ENCODE results near the gene ZNHIT6. TPM values are rescaled to one million over a fixed set of nuclear protein-coding genes. Genes with fewer than 3 reads are reported as not detected.

ZNHIT6 gene
- total RNA-seq, 1 donor from 2014 or later, result 8.7 TPM

DNA sequence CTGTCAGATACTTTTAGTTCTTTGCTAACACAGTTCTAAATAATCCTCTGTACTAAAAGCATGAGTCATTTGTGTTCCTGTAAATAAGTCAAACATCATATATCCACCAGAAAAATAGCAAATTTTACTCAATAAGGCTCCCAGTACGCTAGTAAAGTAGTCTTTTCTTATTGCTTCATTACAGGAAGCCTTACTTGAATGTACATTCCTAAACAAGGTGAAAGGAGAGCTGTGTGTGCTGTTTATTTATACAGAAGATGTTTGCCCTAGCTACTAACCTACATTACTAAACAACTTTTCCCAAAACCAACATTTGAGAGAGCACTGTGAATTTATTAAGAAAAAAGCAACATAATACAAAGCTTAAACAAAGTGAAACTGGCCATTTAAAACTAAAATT lies 52.0 kb downstream of the ZNHIT6 start:
- H3K9me3 ChIP-seq (replicated peaks), result no peaks in the 10 kb centered on the region

DNA sequence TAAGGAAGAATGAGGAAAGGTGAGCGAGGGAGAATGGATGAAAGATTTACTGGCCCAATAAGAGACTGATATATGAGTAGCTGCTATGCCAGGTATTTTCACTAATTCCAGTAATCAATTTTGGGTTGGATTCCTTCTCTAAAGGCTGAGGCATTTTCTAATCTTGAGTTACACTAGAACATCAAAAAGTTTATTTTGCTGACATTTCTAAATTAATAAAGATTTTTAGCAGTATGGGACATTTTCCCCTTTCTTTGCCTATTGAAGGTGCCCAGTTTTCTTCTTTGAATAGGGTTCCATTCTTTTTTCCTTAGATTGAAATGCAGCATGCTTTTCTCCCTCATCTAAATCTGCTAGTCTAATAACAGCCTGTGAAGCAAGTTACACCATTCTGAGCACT lies 52.9 kb downstream of the ZNHIT6 start:
- TF ChIP-seq, protein P1, sequence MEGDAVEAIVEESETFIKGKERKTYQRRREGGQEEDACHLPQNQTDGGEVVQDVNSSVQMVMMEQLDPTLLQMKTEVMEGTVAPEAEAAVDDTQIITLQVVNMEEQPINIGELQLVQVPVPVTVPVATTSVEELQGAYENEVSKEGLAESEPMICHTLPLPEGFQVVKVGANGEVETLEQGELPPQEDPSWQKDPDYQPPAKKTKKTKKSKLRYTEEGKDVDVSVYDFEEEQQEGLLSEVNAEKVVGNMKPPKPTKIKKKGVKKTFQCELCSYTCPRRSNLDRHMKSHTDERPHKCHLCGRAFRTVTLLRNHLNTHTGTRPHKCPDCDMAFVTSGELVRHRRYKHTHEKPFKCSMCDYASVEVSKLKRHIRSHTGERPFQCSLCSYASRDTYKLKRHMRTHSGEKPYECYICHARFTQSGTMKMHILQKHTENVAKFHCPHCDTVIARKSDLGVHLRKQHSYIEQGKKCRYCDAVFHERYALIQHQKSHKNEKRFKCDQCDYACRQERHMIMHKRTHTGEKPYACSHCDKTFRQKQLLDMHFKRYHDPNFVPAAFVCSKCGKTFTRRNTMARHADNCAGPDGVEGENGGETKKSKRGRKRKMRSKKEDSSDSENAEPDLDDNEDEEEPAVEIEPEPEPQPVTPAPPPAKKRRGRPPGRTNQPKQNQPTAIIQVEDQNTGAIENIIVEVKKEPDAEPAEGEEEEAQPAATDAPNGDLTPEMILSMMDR (IDR thresholded peaks at IDR 0.05; ENCODE audit: borderline replicate concordance), result no peak
- Histone ChIP-seq H3K27me3 (ENCODE audit: low read depth) (no peaks in the 10 kb centered on the region), H3K4me3 (no peak overlapping the region), H3K9me3 (replicated peaks) (no peaks in the 10 kb centered on the region), H3K4me1 (no peaks in the 10 kb centered on the region), H3K36me3 (peaks cover 41% of the 10 kb centered on the region), H3K27ac (replicated peaks) (no peak overlapping the region)
- intact Hi-C loops (cut with micrococcal nuclease), result no loop called here
- no peak for DNase-seq

More for the DNA sequence above, 52.0 kb downstream of the ZNHIT6 start:
- DNase-seq, result no peak
- Histone ChIP-seq H3K27ac (replicated peaks) (no peak overlapping the region), H3K4me1 (peaks cover under 1% of the 10 kb centered on the region), H3K36me3 (peaks cover 31% of the 10 kb centered on the region), H3K4me3 (no peak overlapping the region), H3K27me3 (ENCODE audit: low read depth) (no peaks in the 10 kb centered on the region)
- TF ChIP-seq, protein P1 (IDR thresholded peaks at IDR 0.05; ENCODE audit: borderline replicate concordance), result no peak
- intact Hi-C loops (cut with micrococcal nuclease), result no loop called here

DNA sequence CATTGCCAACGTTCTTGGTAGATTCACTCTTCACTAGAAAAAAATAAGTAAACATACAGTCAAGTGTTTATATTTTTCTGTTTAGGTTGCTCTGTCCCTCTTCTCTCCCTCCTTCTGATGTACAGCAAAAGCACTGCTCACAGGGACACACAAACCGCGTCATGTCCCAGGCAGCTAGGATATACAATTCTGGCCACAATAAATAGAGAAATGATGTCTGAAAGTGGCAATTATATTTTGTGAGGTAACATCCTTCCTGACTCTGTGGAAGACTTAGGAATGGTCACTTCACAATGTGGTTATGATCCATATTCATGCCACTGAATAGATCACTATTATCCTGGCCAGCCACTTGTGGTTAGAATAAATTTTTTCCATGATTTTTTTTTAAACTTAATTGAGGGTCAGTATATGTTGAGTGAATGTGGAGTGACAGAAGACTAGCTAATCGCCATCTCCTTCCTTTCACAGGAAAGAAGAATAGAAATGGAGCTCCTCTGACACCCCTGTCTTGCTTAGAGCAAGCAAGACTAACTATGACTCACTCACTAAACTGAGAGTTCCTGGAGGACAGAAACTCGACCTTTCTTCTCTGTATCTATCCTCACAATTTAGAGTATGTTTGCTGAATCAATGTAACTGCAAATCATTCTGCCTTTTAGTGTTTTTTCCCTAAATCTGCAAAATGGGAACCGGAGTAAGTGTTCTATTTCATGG lies 54.0 kb downstream of the ZNHIT6 start:
- Histone ChIP-seq H3K4me3 (no peak overlapping the region), H3K36me3 (peaks cover 50% of the 10 kb centered on the region), H3K9me3 (replicated peaks) (peaks cover 7% of the 10 kb centered on the region), H3K27ac (replicated peaks) (no peak overlapping the region), H3K27me3 (ENCODE audit: low read depth) (no peaks in the 10 kb centered on the region), H3K4me1 (no peaks in the 10 kb centered on the region)
- no peak for DNase-seq
- TF ChIP-seq, protein P1 (IDR thresholded peaks at IDR 0.05; ENCODE audit: borderline replicate concordance), result no peak
- intact Hi-C loops (cut with micrococcal nuclease), result no loop called here

DNA sequence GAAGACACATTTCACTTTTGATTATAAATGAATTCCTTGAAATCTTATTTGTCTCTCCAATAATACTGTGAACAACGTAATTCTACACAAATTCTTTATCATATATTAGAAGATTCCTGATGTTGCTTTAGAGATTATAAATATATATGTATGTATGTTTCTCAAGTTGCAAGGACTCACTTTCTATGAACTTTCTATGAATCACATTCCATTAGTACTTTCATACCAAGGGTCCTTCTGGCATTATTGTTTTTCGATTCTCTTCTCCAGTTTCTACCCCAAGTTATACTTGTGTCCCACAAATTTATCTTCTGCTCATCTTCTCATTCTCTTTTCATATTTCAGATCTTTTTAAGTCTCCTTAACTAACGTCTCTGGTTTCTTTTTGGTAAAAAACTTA lies 55.9 kb downstream of the ZNHIT6 start:
- DNase-seq, result no peak
- no peak overlapping the region for H3K4me3 ChIP-seq
- H3K27me3 ChIP-seq (ENCODE audit: low read depth), result no peaks in the 10 kb centered on the region
- peaks cover 65% of the 10 kb centered on the region for H3K36me3 ChIP-seq
- H3K27ac ChIP-seq (replicated peaks), result no peak overlapping the region
- no peaks in the 10 kb centered on the region for H3K4me1 ChIP-seq
- TF ChIP-seq, protein P1 (IDR thresholded peaks at IDR 0.05; ENCODE audit: borderline replicate concordance), result no peak
- peaks cover 21% of the 10 kb centered on the region for H3K9me3 ChIP-seq (replicated peaks)
- intact Hi-C loops (cut with micrococcal nuclease), result no loop called here

DNA sequence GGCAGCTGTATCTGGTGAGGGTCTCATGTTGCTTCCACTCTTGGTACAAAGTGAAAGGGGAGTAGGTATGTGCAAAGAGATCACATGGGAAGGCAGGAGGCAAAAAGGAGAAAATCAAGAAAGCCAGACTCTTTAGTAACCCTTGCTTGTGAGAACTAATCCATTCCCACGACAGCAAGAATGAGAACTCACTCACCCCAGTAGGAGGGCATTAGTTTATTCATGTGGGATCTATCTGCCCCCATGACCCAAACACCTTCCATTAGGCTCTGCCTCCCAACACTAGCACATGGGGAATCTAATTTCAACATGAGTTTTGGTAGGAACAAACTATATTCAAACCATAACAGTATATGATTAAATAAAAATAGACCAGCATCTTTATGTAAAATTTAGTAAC lies 57.6 kb downstream of the ZNHIT6 start:
- no peaks in the 10 kb centered on the region for H3K27me3 ChIP-seq (ENCODE audit: low read depth)
- DNase-seq, result no peak
- intact Hi-C loops (cut with micrococcal nuclease), result no loop called here
- peaks cover 21% of the 10 kb centered on the region for H3K9me3 ChIP-seq (replicated peaks)
- TF ChIP-seq, protein P1 (IDR thresholded peaks at IDR 0.05; ENCODE audit: borderline replicate concordance), result no peak
- peaks cover 65% of the 10 kb centered on the region for H3K36me3 ChIP-seq
- H3K27ac ChIP-seq (replicated peaks), result no peak overlapping the region
- no peak overlapping the region for H3K4me3 ChIP-seq
- H3K4me1 ChIP-seq, result no peaks in the 10 kb centered on the region
